Stimulated activated CD4-positive, alpha-beta T cell treated with anti-CD3 and anti-CD28 coated beads, Interleukin-15, amount 100 ng/mL, for 48 hours (primary cell): ENCODE data around the gene FTL.

Experiments
- DNase-seq, 2 donors: peaks; one replicate each; pipeline ENCODE4 v3.0.0-alpha.2; 2020; ENCODE audit warnings: low read depth in 2 of 2

Gene FTL

GRCh38 chr19:48991873-48992580 is 26.9 kb downstream of the FTL start:
- no peak for DNase-seq

- no peak for DNase-seq
Measured at GRCh38 chr19:48992581-48993174, 27.6 kb downstream of the FTL start.

DNA sequence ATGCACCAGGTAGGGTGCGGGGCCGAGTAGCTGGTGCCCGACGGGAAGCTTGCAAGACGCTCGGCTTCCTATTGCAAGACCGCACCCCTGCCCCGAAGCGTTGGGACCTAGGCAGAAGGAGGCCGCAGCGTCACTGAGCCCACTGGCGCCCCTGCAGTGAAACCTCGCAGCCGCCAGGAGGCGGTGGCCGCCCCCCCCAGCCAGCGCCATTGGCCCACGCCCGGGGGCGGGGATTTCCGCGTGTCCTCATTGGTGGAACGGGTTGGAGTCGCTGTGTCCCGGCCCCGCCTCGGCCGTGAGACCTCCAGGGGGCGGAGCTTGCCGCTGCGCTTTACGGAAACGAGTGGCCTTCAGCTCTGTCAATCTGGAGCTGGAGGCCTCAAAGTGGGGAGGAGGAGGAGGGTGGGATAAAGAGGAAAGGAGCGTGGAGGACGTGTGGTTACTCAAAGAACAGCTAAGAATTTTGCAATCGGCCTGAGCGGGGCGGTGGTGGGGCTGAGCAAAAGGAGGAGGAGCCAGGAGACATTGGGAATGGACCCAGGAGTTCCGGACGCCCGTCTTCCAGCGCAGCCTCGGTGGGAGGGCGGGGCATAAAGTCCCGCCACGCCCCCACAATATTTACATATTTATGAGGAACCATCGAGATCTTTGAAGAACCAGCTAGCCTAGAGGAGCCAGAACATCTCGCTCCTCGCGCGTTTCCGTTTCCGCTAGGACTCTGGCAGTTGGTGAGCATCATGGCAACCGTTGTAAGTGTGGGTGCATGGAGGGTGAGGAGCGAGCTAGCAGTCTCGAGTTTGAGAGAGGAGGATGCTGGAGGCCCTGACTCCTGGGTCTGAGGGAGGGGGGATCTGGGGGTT is 28.3 kb downstream of the FTL start, which contains the start of the genes GYS1 and RUVBL2:
GYS1 (minus strand) TSS at position 135 of the 860 bp plus-strand sequence. CDS start 197 bp downstream, outside the sequence.
RUVBL2 (plus strand) TSS at position 713 of the 860 bp plus-strand sequence; CDS start at position 738, 25 bp downstream.
- peak; percentile 99 to 100 for DNase-seq

- no peak for DNase-seq
Measured at GRCh38 chr19:48994035-48994386, 28.9 kb downstream of the FTL start.

GRCh38 chr19:48997972-48998371 is 32.9 kb downstream of the FTL start:
- peak in 1 of 2 donors; percentile 52 for DNase-seq

DNA sequence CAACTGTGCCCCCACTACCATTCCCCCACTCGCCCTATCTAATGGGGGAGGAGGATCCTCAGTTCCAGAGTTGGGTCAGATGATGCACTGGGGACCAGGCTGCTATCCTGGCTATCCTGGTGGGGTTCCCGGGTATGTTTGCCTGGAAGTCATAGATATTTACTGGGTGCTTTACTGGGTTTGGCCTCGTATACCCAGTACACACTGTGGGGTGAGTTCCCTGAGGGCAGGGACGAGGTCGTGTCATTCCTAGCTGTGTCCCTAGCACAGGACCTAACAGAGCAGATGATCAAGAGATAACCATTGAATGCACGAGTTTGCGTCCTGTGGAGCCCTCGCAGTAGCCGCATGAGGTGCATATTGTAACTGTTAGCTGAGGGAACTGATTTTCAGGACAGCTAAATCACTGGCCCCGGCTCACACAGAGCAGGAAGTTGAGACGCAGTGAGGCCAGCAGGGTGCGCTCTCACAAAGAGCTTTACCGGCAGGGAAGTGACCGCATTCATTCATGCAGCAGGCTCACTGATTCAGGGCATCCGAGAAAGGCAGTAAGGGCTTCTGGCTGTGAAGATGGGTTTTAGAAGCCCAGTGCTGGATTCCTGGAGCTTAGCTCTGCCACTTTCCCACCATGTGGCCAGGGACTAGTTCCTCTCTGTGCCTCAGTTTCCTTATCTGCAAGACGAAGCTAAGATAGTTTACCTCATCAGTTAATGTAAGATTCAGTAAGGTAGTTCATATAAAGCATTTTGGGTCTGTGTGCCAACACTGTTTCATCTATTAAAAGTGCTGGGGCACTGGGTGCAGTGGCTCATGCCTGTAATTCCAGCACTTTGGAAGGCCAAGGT is 34.6 kb downstream of the FTL start:
- peak in 1 of 2 donors; percentile 72 for DNase-seq

- no peak for DNase-seq
Measured at GRCh38 chr19:49004133-49004532, 39.0 kb downstream of the FTL start.

DNA sequence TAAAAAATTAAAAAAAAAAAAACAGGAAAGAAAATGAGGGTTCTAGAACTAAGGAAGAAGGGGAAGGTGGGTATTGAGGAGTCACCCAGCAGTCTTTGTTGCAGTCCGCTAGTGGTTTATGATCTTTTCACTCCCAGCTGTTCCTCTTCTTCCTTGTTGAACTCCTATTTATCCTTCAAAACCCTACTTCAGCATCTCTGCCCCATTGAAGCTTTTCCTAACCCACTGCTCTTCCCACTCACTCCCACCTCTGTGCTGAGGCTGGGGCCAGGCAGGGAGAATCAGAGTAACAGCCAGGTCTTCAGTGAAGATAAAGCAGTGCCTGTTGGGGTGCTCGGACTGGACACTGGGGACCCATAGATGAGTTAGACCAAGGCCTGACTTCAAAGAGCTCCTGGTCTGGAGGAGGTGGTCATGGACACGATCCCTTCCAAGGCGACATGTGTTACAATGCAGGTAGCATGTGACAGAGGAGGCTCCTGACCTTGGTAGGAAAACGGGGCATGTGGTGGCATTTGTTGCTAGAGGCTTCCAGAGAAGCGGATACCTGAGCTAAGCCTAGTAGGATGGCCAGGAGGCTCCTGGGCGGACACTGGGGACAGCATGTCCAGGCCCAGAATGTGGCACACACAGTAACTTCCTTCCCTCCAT is 40.0 kb downstream of the FTL start:
- no peak for DNase-seq

GRCh38 chr19:49006905-49007304 is 41.8 kb downstream of the FTL start:
- DNase-seq = no peak

- no peak for DNase-seq
Measured at GRCh38 chr19:49009828-49010227, 44.7 kb downstream of the FTL start.

DNA sequence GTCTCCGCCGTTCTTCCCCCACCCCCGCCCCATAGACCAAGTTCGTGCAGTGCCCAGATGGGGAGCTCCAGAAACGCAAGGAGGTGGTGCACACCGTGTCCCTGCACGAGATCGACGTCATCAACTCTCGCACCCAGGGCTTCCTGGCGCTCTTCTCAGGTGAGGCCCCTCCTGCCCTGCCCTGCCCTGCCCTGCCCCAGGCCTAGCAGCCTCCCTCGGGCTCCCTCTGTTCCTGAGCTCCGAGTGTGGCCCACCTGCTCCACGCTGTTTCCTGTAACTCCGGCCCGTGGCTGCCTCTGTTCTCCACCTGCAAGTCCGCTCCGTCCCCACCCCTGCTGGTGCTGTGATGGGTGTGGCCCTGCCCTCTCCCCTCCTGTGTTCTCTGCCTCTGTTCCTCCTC is 45.3 kb downstream of the FTL start:
- DNase-seq = no peak

GRCh38 chr19:49011194-49011593 is 46.1 kb downstream of the FTL start:
- no peak for DNase-seq

GRCh38 chr19:49014123-49014869 is 49.2 kb downstream of the FTL start:
- DNase-seq = no peak

- DNase-seq = no peak
Measured at GRCh38 chr19:49014870-49015255, 49.8 kb downstream of the FTL start.

- no peak for DNase-seq
Measured at GRCh38 chr19:49016067-49016839, 51.1 kb downstream of the FTL start.
